GM19397 (cell line): Measurements from ENCODE around the gene NXPH1.
A peak's percentile ranks its signal among the peaks of the same experiment; 100 is the strongest.

ENCODE experiments used
- ATAC-seq: cut with Tn5 transposase; IDR thresholded peaks from one replicate; pipeline ENCODE4 v1.9.1; 2021; ENCODE audit warnings: mild to moderate bottlenecking, moderate library complexity; ENCODE audit not compliant: unreplicated experiment

Gene NXPH1

DNA sequence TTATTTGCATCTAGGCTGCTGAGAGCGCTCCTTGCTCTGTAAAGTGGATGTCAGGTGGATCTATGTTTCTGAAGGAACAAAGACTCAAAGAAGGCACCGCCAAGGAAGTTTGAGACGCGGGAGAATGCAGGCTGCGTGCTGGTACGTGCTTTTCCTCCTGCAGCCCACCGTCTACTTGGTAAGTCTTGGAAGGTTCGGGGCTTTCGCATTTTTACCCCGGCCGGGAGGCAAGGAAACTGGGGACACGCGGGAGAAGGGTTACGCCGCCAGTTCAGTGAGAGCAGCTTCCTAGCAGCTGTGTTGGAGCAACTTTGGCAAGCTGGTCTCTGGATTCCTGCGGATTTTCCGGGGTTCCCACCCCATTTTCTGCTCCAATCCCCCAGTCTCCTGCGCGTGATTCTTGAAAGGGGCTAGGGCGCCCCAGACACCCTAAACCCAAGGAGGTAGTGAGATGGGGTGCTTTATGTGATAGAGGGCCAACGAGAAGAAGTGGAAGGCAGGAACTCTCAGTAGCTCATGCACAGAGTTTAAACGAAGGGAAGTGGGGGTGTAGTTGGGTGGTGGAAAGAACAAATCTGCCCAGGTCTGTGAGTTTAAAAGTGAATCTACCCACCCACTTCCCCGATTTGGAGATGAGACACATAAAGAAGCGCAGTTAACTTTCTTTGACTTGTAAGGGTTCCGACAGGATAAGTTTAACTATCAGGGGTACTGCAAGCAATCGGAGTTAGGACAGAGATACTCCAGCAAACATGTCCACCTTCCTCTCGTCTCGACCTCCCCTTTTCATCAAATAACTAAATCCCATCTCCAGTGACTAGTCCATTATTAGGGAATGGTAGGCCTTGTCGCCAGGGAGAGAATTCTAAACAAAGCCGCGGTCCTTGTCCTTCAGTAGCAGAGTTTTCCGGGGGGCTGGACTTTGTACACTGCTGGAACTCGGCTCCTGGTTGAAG lies 2.5 kb downstream of the NXPH1 start:
- no peak for ATAC-seq

DNA sequence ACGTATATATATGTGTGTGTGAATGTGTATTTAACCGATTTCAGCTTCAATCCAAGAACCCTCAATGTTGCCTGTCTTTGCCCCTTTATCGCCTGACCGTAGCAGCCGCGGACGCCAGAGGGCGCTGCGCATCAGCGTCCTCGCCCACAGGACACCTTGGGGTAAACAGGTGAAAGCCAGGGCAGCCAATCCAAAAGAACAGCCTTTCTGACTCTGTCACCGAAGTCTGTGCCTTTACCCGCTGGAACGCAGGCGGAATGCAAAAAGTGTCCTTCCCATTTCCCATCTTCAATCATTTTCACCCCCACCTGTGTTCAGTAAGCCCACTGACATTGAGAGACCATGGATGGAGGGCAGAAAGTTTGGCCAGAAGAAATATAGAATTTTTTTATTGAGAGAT lies 3.6 kb downstream of the NXPH1 start:
- peak; percentile 74 for ATAC-seq

DNA sequence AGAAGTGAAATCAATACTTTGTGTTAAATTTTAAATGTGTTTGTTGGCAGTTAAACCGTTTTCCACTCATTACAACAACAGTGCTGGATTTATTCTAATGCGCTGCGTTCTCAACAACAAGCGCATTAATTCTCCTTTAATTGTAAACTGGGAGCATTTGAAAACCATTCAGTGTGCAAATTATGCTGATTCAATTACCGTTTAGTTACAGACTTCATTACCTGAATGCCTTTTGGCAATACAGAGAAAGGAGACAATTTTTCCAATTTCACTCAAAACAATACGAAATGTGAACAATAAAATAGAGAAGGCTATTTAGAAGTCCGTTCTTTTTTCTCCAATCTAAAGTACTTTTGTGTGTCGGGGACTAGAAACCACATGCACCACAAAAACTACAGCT lies 4.2 kb downstream of the NXPH1 start:
- no peak for ATAC-seq

DNA sequence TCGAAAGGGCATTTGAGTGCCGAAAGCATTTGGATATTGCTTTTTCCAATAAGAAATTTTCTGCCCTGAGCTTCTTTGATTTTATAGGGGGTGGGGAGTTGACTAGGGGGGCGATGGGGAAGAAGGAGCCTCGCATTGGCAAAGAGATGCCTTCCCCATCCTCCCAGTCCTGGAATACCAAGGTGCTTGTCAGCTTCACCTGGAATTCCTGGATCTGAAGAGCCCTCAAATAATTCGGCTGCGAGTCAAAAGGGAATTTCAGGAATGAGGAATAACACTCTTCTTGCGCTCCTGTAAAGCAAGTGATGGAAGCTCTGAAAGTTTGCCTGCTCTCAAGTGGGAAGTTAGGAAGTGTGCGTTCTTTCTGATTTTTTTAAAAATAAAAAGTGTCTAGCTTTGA lies 7.3 kb downstream of the NXPH1 start:
- no peak for ATAC-seq

DNA sequence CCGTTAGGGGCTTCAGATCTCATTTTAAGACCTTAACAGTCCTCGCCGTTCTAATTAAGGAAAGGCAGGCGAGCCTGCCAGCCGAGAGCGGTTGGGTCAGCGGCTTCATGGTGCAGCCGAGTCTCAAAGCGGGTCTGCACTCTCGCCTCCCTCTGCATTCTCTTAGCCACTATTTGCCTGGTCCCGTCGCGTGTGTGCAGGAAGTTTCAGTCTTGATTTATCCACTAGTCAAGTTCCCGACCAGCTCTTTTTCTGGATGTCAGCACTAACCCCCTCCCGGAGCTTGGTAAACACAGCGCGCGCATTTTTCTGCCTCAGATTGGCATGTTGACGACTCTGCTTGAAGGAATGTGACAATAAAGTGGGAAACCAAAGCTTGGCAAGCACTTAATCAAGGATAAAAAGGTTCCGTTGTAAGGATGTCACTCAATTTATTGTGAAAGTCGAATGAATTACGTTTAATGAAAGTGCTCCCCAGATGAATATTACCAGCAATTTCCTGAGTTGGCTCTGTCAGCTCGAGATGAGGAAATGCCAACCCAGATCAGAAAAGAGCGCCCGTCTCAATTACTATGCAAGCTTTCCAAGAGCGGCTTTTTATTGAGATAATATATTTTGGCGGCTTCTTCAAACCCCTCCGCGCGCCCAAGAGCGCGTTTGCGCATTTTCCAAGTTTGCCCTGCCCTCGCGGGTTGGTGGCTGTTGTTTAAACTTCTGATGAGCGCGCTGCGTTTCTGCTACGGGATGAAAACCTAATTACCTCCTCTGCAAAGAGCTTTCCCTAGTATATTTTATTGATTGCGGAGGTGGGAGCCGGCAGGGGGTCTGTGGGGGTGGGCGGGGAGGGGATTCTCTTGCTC lies 7.9 kb downstream of the NXPH1 start:
- no peak for ATAC-seq

DNA sequence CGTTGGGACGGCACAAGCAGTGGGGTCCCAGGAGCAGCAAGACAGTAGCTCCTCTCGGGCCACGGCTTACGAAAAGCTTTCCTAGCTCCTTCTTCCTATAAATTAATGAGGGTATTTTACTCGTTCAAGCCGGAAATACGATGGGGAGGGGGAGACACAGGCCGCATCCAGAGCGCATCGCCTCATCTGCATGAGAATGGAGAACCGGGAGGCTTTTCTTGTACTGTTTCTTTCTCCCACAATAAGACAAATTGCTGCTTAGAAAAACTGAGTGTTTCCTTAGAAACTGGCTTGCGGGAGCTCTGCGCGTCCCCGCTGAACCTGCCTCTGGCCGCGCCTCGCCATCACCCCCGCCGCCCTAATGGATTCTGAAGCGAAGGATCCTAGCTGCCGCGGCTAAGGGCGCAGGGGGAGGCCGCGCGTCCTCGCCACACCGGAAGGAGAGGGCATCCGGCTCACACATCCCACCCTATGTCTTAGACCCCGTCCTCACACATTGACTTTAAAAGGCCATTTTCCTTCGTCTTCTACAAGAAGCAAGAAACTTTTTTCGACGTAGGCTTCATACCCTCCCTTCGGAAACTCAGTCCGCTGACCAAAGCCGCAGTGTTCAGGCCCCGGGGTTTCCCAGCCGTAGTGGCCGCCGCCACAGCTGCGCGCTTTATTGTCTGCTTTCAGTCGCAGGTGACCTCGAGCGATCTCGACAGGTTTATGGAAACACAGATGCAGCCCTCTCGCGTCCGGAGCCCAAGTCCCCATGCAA lies 8.8 kb downstream of the NXPH1 start:
- no peak for ATAC-seq

DNA sequence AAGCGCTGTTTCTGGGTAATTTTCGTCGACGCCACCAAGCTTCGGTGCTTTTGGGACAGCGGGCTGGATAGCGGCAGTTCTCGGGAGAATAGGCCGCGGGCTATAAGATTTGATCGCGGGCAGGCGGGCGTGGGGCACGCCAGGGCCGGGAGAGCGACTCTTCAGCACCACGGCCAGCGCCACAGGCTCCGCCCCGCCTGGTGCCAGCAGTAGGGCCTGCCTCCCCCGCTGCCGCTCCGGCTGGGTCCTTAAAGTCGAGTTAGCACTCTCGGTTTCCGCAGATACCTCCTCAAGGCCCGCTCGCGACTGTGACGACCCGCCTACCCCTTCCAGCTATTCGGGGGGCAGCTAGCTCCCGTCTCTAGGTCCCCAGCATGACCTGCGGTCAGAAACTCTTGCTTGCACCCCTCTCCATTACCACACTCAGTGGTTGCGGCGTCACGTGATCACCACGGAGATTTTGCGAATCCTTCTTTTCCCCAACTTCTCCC lies 9.4 kb downstream of the NXPH1 start:
- ATAC-seq: peak; percentile 85

DNA sequence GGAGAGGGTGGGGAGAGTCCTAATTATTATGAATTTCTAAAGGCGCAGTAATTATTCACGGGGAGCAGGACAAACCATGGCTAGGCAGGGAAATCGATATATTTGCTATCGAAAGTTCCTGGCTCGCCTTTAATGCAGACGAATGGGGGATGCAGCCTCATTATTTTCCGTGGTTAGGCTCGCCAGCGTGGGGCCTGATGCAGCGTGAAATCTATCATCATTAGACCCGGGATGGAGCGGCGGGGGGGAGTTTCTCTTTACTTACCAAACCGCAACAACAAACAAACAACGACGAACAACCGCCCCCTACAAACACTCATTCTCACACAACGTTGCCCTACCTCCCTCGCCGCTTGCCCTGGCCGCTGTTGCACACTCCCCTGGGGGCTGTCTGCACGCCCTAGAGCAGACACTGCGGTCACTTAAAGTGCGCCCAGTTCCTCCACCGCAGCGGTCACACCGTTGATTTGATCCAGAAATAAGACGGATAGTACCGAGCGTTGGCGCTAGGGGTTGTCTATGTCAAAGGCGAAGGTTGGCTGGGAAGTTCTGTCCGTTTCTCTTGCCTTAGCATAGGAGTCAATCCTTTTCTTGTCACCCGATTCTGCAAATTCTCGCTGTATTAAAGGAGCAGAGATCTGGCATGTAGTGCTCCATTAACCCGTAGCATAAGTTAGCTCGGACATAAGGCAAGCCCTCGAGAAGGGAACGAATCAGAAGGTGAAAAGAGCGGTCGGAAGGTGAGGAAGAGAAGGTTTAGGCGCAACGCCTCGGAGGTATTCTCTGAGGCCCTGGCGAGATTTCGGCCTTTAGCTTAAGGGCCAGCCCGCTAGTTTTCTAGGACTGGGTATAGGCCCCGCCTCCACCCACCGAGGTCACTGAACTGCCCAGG lies 10.4 kb downstream of the NXPH1 start:
- ATAC-seq: peak; percentile 50

DNA sequence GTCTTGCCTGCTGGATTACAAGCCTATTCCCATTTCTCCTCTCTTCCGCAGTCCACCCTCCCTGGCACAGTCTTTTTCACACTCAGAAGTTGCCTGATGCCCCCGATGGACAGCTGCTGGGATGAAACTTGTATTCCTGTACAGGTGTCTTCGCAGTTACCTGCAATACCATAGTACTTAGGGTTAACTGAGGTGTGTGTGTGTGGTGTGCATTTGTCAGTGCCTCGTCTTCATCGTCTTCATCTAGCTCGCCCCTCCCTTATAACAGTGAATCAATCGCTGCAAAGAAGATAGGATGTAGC lies 11.0 kb downstream of the NXPH1 start:
- ATAC-seq: no peak

DNA sequence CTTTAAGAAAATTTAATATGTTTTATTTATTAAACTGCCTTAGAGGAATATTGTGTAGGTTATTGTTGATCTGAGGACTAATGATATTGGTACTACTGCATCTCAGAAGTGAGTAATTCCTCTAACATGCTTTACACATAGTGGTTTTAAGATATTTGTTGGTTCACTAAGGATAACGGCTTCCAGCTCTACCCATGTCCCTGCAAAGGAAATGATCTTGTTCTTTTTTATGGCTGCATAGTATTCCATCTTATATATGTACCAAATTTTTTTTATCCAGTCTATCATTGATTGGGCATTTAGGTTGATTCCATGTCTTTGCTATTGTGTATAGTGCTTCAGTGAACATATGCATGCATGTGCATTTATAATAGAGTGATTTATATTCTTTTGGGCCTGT lies 20.1 kb downstream of the NXPH1 start:
- ATAC-seq: no peak

DNA sequence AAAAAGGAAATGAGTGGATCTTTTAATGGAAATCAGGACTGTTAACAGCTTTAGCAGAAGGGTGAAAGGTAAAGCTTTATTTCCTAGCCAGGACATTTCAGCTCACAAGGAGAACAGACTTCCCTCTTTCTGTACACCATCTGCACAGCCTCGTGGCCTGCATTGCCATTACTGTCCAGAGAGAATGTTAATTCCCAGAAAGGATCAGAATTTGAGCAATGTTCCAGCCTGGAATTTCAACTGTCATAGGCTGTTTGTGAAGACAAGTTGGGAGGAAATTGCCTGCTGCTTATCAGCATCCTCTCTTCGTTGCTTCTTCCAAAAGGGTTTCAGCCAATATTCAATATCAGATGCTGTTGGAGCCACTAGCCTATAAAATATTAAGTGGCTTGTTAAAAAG lies 22.0 kb downstream of the NXPH1 start:
- ATAC-seq: no peak

DNA sequence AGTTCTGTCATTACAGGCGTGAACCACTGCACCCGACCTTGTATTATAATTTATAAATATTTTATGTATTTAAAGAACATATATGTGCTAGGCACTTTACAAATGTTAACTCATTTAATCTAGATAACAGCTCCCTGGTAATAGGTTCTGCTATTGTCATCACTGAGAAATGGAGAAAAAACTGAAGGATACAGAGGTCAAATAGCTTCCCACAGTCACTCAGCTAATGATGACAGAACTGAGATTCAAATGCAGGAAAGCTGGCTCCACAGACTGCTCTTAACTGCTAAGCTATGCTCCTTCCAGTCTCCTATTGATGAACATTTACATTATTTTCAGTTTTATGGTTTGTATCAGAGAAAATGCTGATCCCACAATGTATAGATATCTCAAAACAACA lies 28.9 kb downstream of the NXPH1 start:
- ATAC-seq: no peak

DNA sequence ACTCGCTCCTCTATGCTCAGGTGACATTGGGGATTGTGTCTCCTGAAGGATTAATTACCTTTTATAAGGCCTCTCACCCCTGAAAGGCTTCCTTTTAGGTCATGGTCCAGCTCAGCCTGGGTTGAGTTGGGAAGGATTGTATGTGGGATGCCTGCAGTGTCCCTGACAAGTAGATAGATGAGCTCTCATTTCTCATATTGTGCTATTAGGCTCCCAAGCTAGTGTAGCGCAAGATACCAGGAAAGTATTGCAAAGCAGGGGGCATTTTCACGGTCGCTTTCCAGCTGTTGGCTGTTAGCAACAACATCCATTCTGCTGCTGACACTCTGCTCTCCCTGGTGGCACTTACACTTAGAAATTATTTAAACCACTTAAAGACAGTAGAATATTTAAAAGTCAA lies 31.9 kb downstream of the NXPH1 start:
- ATAC-seq: no peak

DNA sequence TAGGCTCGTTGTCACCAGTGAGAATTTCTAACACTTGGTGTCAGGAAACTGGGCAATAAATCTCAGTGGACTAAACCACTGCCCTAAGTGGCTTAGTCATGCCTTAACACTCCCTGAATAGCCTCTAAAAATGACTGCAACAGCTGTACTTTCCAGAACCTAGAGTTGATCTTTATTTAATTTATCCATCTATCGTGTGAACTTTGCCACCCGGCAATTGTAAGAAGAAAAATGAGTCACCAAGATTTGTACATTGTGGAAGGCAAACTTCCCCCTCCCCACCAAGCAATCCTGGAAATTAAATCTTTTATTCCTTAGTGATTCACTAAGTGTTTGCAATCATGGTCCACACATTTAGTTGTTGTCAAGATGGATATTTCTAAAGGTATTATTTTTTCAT lies 47.1 kb downstream of the NXPH1 start:
- ATAC-seq: no peak

DNA sequence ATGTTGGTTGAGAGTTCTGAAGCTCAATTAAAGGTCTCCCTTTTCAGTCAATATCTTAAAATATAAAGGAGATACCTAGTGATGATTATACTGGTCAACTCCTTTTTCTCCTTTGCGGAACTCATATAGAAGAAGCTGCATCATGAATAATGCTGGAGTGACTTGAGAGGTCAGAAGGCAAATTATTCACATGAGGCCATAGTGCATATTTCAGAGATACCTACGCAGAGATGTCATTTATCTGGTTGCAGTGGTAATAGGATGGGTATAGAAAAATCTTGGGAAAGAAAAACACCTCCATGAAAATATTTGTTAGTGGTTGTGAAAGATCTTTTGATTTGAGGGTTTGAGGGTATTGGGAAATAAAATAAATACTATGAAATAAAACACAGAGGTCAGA lies 47.7 kb downstream of the NXPH1 start:
- ATAC-seq: no peak

DNA sequence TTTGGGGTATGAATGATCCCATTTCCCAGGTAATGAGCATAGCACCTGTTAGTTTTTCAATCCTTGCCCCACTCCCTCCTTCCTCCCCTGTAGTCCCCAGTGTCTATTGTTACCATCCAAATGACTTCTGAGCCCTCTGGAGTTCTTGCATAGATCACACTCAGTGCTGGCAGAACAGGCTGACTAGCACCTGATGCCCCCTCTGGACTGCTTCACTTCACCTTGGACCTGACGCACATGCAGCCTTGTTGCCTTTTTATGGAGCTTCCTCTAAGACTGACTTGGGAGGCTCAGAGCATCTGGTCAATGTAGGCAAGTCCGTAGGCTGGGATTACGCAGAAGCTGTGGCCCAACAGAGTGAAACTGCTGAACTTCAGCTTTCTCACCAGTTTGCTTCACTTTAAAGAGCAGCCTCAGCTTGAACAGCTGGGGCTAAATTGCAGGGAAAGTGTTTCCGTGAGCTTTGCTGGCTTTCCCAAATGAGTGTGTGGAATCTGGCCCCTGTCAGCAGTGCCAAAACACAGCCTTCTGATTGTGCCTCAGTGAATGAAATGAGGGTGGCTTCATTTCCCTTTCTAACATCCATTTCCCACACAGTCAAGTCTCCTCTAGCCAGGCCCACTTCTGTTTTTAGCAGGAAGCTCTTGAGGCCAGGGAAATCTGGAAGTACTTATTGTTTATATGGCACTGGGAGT lies 48.5 kb downstream of the NXPH1 start:
- no peak for ATAC-seq

DNA sequence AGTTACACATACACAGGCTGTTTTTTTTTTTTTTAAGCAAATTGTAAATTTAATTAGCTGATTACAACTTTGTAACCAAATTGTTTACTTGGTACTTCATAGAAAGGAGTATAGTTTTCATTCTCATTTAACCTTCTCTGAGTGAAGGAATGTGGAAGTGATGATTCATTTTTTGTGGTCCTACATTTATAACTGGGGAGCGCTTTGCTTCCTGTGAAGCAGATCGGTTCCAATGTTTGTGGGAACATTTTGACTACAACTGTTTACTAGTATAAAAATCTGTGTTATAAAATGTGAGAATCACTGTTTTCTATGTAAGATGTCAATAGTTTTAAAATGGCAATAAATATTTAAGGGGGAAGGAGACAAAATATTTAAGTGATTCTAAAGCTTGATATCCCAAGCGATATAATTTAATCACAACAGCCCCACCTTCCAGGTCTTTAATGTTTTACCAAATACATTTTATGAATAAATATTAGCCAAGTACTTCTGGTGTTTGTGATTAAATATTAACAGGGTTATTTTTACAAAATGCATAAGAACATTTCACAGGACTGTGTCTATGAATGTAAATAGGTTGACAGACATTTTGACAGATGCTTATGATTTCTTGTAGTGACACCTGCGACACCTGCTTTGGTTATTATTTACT lies 57.1 kb downstream of the NXPH1 start:
- no peak for ATAC-seq

DNA sequence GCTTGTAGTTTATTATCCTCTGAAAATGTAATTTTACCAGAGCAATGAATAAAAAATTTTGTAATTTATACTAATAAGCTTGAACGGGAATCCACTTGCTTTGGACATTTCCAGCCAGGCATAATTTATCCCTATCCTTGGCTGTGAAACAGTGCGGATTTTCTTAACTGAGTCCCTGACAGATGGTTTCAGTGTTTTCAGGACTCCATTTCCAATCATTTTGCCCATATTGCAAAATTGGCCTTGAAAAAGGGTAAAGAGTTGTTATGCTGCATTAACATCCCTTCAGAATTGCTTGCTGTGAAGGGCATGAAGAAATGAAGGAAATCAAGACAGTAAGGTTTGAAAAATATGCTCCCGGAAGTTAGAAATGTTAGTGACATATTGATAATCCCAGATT lies 57.7 kb downstream of the NXPH1 start:
- ATAC-seq: no peak
